Amniotic epithelial cell (primary cell): Measurements from ENCODE around the gene XAGE5.
"Not testable (repeated sequence)": the region's sequence is repeated elsewhere in the genome, so short reads cannot be mapped to it uniquely, and the experiment has no call there.

Source experiments
- DNase-seq: peaks from one replicate; pipeline ENCODE4 v3.0.0-alpha.2; 2010; ENCODE audit warnings: low read depth

Gene XAGE5

GRCh38 chrX:52811065-52811625, at the start of gene XAGE5:
XAGE5 (plus strand) TSS chrX:52811287; CDS start chrX:52812567, 1,280 bp downstream.
- DNase-seq, result no peak

- not testable (repeated sequence) for DNase-seq
Observed at GRCh38 chrX:52765983-52766382, 45.1 kb upstream of the XAGE5 start.

- not testable (repeated sequence) for DNase-seq
Observed at GRCh38 chrX:52773504-52773903, 37.6 kb upstream of the XAGE5 start.

GRCh38 chrX:52797327-52797726, 13.8 kb upstream of the XAGE5 start, which contains the start of gene SPANXN5:
SPANXN5 (minus strand) TSS chrX:52797427; CDS start chrX:52797348, 79 bp downstream.
- DNase-seq, result not testable (repeated sequence)

- not testable (repeated sequence) for DNase-seq
Observed at GRCh38 chrX:52804876-52805275, 6.2 kb upstream of the XAGE5 start.

- DNase-seq, result no peak
Observed at GRCh38 chrX:52819788-52820187, 8.7 kb downstream of the XAGE5 start.

- DNase-seq, result no peak
Observed at GRCh38 chrX:52821079-52821760, 10.1 kb downstream of the XAGE5 start.

GRCh38 chrX:52824608-52825007, 13.5 kb downstream of the XAGE5 start:
- no peak for DNase-seq

- DNase-seq, result no peak
Observed at GRCh38 chrX:52830551-52830950, 19.5 kb downstream of the XAGE5 start.

GRCh38 chrX:52839137-52839536, 28.1 kb downstream of the XAGE5 start:
- no peak for DNase-seq

GRCh38 chrX:52843619-52844018, 32.5 kb downstream of the XAGE5 start:
- not testable (repeated sequence) for DNase-seq

GRCh38 chrX:52852110-52852860, 41.2 kb downstream of the XAGE5 start:
- peak; percentile 1 for DNase-seq

GRCh38 chrX:52856991-52857525, 46.0 kb downstream of the XAGE5 start:
- DNase-seq, result not testable (repeated sequence)

- DNase-seq, result no peak
Observed at GRCh38 chrX:52865343-52865998, 54.4 kb downstream of the XAGE5 start.
